ENCODE measurements around the gene ZNF609.

ZNF609 gene

GRCh38 chr15:64701482-64702184, 241.3 kb downstream of the ZNF609 start:
- DNase-seq, result no peak

- peak; percentile 95 to 96 for DNase-seq
Measured at GRCh38 chr15:64702816-64703631, 242.6 kb downstream of the ZNF609 start.

GRCh38 chr15:64703632-64703959, 243.2 kb downstream of the ZNF609 start:
- DNase-seq, result no peak

- no peak for DNase-seq
Measured at GRCh38 chr15:64705006-64705405, 244.6 kb downstream of the ZNF609 start.

- DNase-seq, result no peak
Measured at GRCh38 chr15:64706011-64706911, 245.9 kb downstream of the ZNF609 start.

- DNase-seq, result peak in 1 of 2 experiments; percentile 34
Measured at GRCh38 chr15:64710676-64711428, 250.5 kb downstream of the ZNF609 start.

- no peak for DNase-seq
Measured at GRCh38 chr15:64712353-64712752, 252.0 kb downstream of the ZNF609 start.

GRCh38 chr15:64713592-64713991, 253.2 kb downstream of the ZNF609 start:
- DNase-seq, result no peak

GRCh38 chr15:64716452-64716851, 256.1 kb downstream of the ZNF609 start:
- DNase-seq, result no peak

GRCh38 chr15:64717130-64717529, 256.8 kb downstream of the ZNF609 start:
- DNase-seq, result no peak

- no peak for DNase-seq
Measured at GRCh38 chr15:64717735-64718495, 257.5 kb downstream of the ZNF609 start.

- no peak for DNase-seq
Measured at GRCh38 chr15:64720188-64720587, 259.8 kb downstream of the ZNF609 start.

GRCh38 chr15:64730151-64730550, 269.8 kb downstream of the ZNF609 start:
- DNase-seq, result no peak

GRCh38 chr15:64731012-64731804, 270.8 kb downstream of the ZNF609 start:
- peak; percentile 68 to 83 for DNase-seq

- no peak for DNase-seq
Measured at GRCh38 chr15:64731805-64732151, 271.4 kb downstream of the ZNF609 start.

GRCh38 chr15:64732156-64732860, 271.9 kb downstream of the ZNF609 start:
- DNase-seq, result no peak
